ENCODE data around the gene DIS3L2.

The DIS3L2 gene

DNA sequence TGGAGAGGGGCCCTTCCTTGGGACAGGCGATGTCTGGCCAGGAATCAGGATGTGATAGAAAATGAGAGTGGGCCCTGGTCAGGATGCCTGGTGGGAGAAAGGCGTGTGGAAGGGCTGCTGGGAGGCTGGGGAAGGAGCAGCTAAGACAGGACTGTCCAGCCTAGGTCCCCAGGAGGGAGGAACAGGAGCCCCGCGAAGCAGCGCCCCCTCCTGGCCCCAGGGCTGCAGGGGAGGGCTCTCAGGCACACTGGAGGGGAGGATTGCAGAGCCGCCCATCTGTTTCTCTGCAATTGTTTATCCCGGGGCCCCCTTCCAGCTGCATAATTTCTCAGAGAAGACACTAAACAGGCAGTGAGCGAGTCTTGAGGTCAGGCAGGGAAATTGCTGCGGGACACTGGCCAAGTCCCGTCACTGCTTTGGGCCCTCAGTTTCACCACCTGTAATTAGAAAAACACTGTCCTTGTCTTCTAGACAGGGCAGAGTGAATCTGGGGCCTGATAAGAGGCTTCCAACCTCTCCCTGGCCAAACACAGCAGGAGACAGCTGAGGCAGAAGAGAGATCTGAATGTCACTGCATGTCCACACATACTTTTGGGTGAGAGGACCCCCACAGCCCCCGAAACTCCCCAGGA is 31.4 kb upstream of the DIS3L2 start:
- peak; percentile 14 for DNase-seq (ENCODE audit: low read depth)
- TF ChIP-seq, protein P1, sequence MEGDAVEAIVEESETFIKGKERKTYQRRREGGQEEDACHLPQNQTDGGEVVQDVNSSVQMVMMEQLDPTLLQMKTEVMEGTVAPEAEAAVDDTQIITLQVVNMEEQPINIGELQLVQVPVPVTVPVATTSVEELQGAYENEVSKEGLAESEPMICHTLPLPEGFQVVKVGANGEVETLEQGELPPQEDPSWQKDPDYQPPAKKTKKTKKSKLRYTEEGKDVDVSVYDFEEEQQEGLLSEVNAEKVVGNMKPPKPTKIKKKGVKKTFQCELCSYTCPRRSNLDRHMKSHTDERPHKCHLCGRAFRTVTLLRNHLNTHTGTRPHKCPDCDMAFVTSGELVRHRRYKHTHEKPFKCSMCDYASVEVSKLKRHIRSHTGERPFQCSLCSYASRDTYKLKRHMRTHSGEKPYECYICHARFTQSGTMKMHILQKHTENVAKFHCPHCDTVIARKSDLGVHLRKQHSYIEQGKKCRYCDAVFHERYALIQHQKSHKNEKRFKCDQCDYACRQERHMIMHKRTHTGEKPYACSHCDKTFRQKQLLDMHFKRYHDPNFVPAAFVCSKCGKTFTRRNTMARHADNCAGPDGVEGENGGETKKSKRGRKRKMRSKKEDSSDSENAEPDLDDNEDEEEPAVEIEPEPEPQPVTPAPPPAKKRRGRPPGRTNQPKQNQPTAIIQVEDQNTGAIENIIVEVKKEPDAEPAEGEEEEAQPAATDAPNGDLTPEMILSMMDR (conservative IDR thresholded peaks at IDR 0.05; ENCODE audit: low read depth, low read length) = peak; percentile 54
- H3K4me3 ChIP-seq (ENCODE audit: low read depth, low read length) = no peak overlapping the region

DNA sequence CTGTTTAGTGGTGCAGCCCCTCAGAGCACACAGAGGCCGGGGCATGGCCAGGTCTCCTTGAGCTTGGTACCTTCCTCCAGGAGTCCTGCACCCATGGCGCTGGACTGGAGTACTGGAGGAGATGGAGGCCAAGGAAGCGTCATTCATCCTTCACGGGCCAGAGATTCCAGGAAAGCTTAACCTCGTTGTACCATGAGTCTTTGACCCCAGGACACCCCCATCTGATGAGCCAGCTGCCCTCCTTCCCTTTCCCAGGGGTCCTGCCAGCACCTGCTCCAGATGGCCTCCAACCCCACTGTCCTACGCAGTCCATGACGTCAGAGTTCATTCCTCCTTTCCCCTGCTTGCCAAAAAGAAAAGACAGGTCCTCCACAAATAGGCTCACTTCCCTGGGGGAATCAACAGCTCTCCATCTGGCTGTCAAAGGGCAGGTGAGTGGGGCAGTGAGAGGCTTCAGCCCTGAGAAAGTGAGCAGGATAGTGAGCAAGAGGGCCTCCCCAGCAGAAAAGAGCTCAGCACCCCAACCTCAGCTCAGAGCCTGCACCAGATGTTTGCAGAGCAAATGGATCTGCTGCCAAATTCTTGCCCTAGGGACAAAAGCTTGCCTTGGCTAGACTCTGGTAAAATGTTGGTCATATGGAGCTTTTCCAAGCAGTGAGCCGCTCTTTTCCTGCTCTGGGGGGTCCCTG is 30.8 kb upstream of the DIS3L2 start:
- TF ChIP-seq, protein P1 (conservative IDR thresholded peaks at IDR 0.05; ENCODE audit: low read depth, low read length) = no peak

GRCh38 chr2:231931481-231931915 is 30.0 kb upstream of the DIS3L2 start:
- TF ChIP-seq, protein P1 (conservative IDR thresholded peaks at IDR 0.05; ENCODE audit: low read depth, low read length) = no peak
- H3K4me3 ChIP-seq (ENCODE audit: low read depth, low read length) = no peak overlapping the region
- no peak for DNase-seq (ENCODE audit: low read depth)

More for the DNA sequence above, 30.8 kb upstream of the DIS3L2 start:
- no peak overlapping the region for H3K4me3 ChIP-seq (ENCODE audit: low read depth, low read length)
- DNase-seq (ENCODE audit: low read depth) = no peak

- H3K4me3 ChIP-seq (ENCODE audit: low read depth, low read length) = no peak overlapping the region
- DNase-seq (ENCODE audit: low read depth) = no peak
- TF ChIP-seq, protein P1 (conservative IDR thresholded peaks at IDR 0.05; ENCODE audit: low read depth, low read length) = no peak
Measured at GRCh38 chr2:231932711-231932970, 28.9 kb upstream of the DIS3L2 start.

DNA sequence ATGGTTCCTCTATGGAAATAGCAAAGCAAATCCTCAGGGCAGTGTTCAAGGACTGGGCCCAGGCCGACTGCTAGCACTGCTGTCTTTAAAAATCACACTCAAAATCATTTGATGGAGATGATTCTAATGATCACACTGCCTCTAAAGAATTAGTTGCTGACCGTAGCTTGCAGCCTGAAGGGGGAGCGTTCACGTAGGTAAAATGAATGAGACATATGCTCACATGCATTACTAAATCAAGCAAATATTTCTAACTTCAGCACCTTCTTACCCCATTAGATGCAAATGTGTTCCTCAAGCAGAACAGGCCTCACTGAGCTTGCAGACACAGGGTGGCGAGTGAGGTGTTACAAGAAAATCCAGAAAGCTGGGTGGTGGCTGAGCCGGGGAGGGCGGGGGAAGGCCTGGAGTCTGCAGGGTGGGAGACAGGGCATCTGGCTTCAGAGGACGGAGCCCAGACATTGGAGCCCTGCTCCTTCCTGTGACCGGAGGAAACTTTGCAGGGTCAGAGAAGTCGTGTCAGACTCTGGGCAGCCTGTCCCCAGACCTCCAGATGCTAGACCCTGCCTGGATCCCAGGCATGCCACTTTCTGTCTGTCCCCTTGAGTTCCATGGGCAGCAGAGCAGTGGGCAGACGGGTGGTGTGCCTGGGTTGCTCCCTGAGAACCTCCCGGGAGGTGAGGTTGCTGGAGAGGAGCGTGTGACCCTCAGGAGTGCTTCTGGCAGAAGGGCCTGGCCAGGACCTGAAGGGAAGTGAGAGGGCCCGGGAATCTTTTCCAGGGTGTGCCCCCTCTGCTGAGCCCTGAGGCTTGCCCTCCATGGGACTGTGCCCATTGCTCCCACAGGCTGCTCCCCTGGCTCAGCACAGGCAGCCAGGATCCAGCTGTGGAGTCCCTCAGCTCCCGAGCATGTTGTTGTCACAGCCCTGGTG is 28.3 kb upstream of the DIS3L2 start:
- H3K4me3 ChIP-seq (ENCODE audit: low read depth, low read length) = no peak overlapping the region
- peak; percentile 45 for DNase-seq (ENCODE audit: low read depth)
- TF ChIP-seq, protein P1 (conservative IDR thresholded peaks at IDR 0.05; ENCODE audit: low read depth, low read length) = peak; percentile 48

DNA sequence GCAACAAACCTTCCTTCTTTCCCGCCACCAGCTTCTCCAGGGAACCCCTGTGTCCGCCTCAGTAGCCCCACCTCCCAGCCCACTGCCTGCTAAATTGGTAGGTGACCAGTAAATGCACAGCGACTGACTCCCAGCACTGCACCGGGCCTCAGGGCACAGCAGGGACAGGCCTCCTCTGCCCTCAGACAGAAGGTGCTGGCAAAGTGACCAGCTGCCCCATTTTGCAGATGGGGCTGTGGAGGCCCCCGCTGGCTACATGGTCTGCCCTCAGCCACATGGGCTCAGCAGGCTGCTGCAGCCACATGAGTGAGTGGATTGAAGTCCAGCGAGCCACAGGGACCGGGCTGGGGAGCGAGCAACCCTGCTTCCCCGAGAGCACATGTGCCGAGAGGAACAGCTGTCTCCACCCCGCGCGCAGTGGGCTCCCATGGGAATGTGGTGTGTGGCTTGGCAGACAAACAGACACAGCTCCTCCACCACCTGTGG is 27.6 kb upstream of the DIS3L2 start:
- TF ChIP-seq, protein P1 (conservative IDR thresholded peaks at IDR 0.05; ENCODE audit: low read depth, low read length) = no peak
- no peak for DNase-seq (ENCODE audit: low read depth)

More for the DNA sequence above, 27.6 kb upstream of the DIS3L2 start:
- H3K4me3 ChIP-seq (ENCODE audit: low read depth, low read length) = no peak overlapping the region

All from choroid plexus epithelial cell (primary cell).